OCI-LY3 (cell line): ENCODE results near the gene TMEM119.

Experiments used
- H2AFZ ChIP-seq: fragments of 200-600, 300-600 bp; shearing (Covaris generic); 2 replicates; pipeline ENCODE4 v1.6.0; 2014; ENCODE audit warnings: antibody characterized with exemption, low read depth, low read length
- H3K27ac ChIP-seq: fragments of 200-600, 300-600 bp; sonication (generic); 2 replicates; pipeline ENCODE4 v1.5.1; 2014; ENCODE audit warnings: mild to moderate bottlenecking, low read length, moderate library complexity, mixed read lengths
- H3K27me3 ChIP-seq: fragments of 200-600, 300-600 bp; sonication (generic); 2 replicates; pipeline ENCODE4 v1.6.1; 2014; ENCODE audit warnings: low read depth, low read length, mixed read lengths
- H3K36me3 ChIP-seq: fragments of 200-600, 300-600 bp; sonication (generic); replicated peaks from 2 replicates; pipeline ENCODE3; 2014; ENCODE audit warnings: low read depth, low read length, mixed read lengths
- H3K4me1 ChIP-seq: fragments of 300-600, 200-600 bp; sonication (generic); 2 replicates; pipeline ENCODE4 v1.6.1; 2014; ENCODE audit warnings: low read length, mixed read lengths
- H3K4me2 ChIP-seq: fragments of 200-600, 300-600 bp; sonication (generic); 2 replicates; pipeline ENCODE4 v1.6.1; 2014; ENCODE audit warnings: low read length, mixed read lengths
- H3K4me3 ChIP-seq: fragments of 300-600, 200-600 bp; sonication (generic); 2 replicates; pipeline ENCODE4 v1.5.1; 2014; ENCODE audit warnings: antibody characterized with exemption, mild to moderate bottlenecking, low read length, moderate library complexity
- H3K79me2 ChIP-seq: fragments of 300-600, 200-600 bp; shearing (Covaris generic); 2 replicates; pipeline ENCODE4 v1.6.1; 2014; ENCODE audit warnings: mild to moderate bottlenecking, low read length, mixed read lengths
- H3K9ac ChIP-seq: fragments of 300-600, 200-600 bp; shearing (Covaris generic); 2 replicates; pipeline ENCODE4 v1.6.0; 2014; ENCODE audit warnings: mild to moderate bottlenecking, low read length, moderate library complexity
- H3K9me3 ChIP-seq: fragments of 200-600, 300-600 bp; shearing (Covaris generic); 2 replicates; pipeline ENCODE4 v1.6.1; 2014; ENCODE audit warnings: low read length, mixed read lengths; ENCODE audit not compliant: insufficient read depth
- H4K20me1 ChIP-seq: fragments of 200-600, 300-600 bp; sonication (generic); 2 replicates; pipeline ENCODE4 v1.6.1; 2016; ENCODE audit warnings: low read length, mixed read lengths; ENCODE audit not compliant: insufficient read depth
- CTCF ChIP-seq: fragments of 200-600, 300-600 bp; sonication (generic); IDR thresholded peaks from 2 replicates; pipeline ENCODE4 v1.5.1; 2014; ENCODE audit warnings: antibody characterized with exemption, low read length, low read depth
- EZH2phosphoT487 ChIP-seq: fragments of 200-600 bp; shearing (Covaris generic); IDR thresholded peaks from 2 replicates; pipeline ENCODE4 v1.6.1; 2018; ENCODE audit warnings: antibody characterized with exemption, mixed run types, low read depth

TMEM119 gene

GRCh38 chr12:108595711-108596647 lies 1.9 kb downstream of the TMEM119 start:
- Histone ChIP-seq H3K9me3 (no peaks in the 10 kb centered on the region), H3K4me2 (no peak overlapping the region), H3K27ac (no peak overlapping the region), H3K4me3 (no peak overlapping the region), H3K4me1 (peaks cover 12% of the 10 kb centered on the region), H3K27me3 (peaks cover 3% of the 10 kb centered on the region; the same call in 1 of the 2 replicates), H3K36me3 (no peaks in the 10 kb centered on the region), H4K20me1 (no peaks in the 10 kb centered on the region), H3K9ac (no peak overlapping the region), H3K79me2 (no peaks in the 10 kb centered on the region), H2AFZ (no peak overlapping the region)
- TF ChIP-seq CTCF (no peak), EZH2phosphoT487 (no peak)

GRCh38 chr12:108594960-108595710 lies 2.7 kb downstream of the TMEM119 start:
- H3K4me2 ChIP-seq = no peak overlapping the region
- H3K27ac ChIP-seq = no peak overlapping the region
- H3K79me2 ChIP-seq = no peaks in the 10 kb centered on the region
- no peaks in the 10 kb centered on the region for H3K36me3 ChIP-seq
- H2AFZ ChIP-seq = no peak overlapping the region
- H3K4me3 ChIP-seq = no peak overlapping the region
- TF ChIP-seq EZH2phosphoT487 (no peak), CTCF (no peak)
- H3K9ac ChIP-seq = no peak overlapping the region
- no peaks in the 10 kb centered on the region for H3K9me3 ChIP-seq
- no peaks in the 10 kb centered on the region for H4K20me1 ChIP-seq
- peaks cover 12% of the 10 kb centered on the region for H3K4me1 ChIP-seq
- H3K27me3 ChIP-seq = peaks cover 3% of the 10 kb centered on the region; the same call in 1 of the 2 replicates

GRCh38 chr12:108594323-108594903 lies 3.5 kb downstream of the TMEM119 start:
- H3K4me3 ChIP-seq = no peak overlapping the region
- no peak for TF ChIP-seq EZH2phosphoT487
- no peak for TF ChIP-seq CTCF

More at GRCh38 chr12:108594323-108594903, 3.5 kb downstream of the TMEM119 start:
- Histone ChIP-seq H3K79me2 (no peaks in the 10 kb centered on the region), H3K27ac (no peak overlapping the region), H3K9me3 (no peaks in the 10 kb centered on the region), H3K4me2 (no peak overlapping the region), H2AFZ (no peak overlapping the region), H3K9ac (no peak overlapping the region), H3K27me3 (peaks cover 3% of the 10 kb centered on the region; the same call in 1 of the 2 replicates), H4K20me1 (no peaks in the 10 kb centered on the region), H3K36me3 (no peaks in the 10 kb centered on the region), H3K4me1 (peaks cover 12% of the 10 kb centered on the region)
